NCI-H510A treated with DMSO at 0.1 percent for 48 hours (cell line): Measurements from ENCODE around the gene PARP8.
"Not testable (repeated sequence)": the region's sequence is repeated elsewhere in the genome, so short reads cannot be mapped to it uniquely, and the experiment has no call there.

Source experiments
- DNase-seq: peaks from one replicate; lab custom pipeline; 2025; lab: John Stamatoyannopoulos, UW

Gene PARP8

GRCh38 chr5:50687548-50687947, 21.1 kb downstream of the PARP8 start:
- no peak for DNase-seq

GRCh38 chr5:50691399-50692016, 25.1 kb downstream of the PARP8 start:
- no peak for DNase-seq

GRCh38 chr5:50694027-50694590, 27.7 kb downstream of the PARP8 start:
- no peak for DNase-seq

- DNase-seq = not testable (repeated sequence)
Observed at GRCh38 chr5:50694626-50695025, 28.2 kb downstream of the PARP8 start.

GRCh38 chr5:50697739-50698138, 31.3 kb downstream of the PARP8 start:
- DNase-seq = no peak

- DNase-seq = no peak
Observed at GRCh38 chr5:50699737-50700136, 33.3 kb downstream of the PARP8 start.

- DNase-seq = no peak
Observed at GRCh38 chr5:50700706-50701105, 34.3 kb downstream of the PARP8 start.

- DNase-seq = no peak
Observed at GRCh38 chr5:50702615-50703366, 36.4 kb downstream of the PARP8 start.

GRCh38 chr5:50703367-50703666, 36.9 kb downstream of the PARP8 start:
- DNase-seq = no peak

GRCh38 chr5:50704730-50705129, 38.3 kb downstream of the PARP8 start:
- DNase-seq = no peak

- no peak for DNase-seq
Observed at GRCh38 chr5:50709471-50709870, 43.0 kb downstream of the PARP8 start.

- DNase-seq = no peak
Observed at GRCh38 chr5:50710838-50711237, 44.4 kb downstream of the PARP8 start.

- no peak for DNase-seq
Observed at GRCh38 chr5:50711280-50711679, 44.8 kb downstream of the PARP8 start.

- no peak for DNase-seq
Observed at GRCh38 chr5:50712479-50712878, 46.0 kb downstream of the PARP8 start.

- no peak for DNase-seq
Observed at GRCh38 chr5:50715001-50715400, 48.6 kb downstream of the PARP8 start.

GRCh38 chr5:50716134-50716533, 49.7 kb downstream of the PARP8 start:
- DNase-seq = no peak

- no peak for DNase-seq
Observed at GRCh38 chr5:50717651-50718050, 51.2 kb downstream of the PARP8 start.

GRCh38 chr5:50720061-50720710, 53.7 kb downstream of the PARP8 start:
- DNase-seq = no peak

- DNase-seq = no peak
Observed at GRCh38 chr5:50722223-50722622, 55.8 kb downstream of the PARP8 start.

GRCh38 chr5:50724262-50724661, 57.8 kb downstream of the PARP8 start:
- DNase-seq = no peak

GRCh38 chr5:50725800-50726474, 59.5 kb downstream of the PARP8 start:
- no peak for DNase-seq

- no peak for DNase-seq
Observed at GRCh38 chr5:50726475-50727148, 60.2 kb downstream of the PARP8 start.
